NAMALWA (cell line): ENCODE results near the gene RIPOR2.

Source experiments
- DNase-seq: peaks from one replicate; pipeline ENCODE4 v3.0.0-alpha.2; 2015; ENCODE audit warnings: low spot score

RIPOR2 gene, protein sequence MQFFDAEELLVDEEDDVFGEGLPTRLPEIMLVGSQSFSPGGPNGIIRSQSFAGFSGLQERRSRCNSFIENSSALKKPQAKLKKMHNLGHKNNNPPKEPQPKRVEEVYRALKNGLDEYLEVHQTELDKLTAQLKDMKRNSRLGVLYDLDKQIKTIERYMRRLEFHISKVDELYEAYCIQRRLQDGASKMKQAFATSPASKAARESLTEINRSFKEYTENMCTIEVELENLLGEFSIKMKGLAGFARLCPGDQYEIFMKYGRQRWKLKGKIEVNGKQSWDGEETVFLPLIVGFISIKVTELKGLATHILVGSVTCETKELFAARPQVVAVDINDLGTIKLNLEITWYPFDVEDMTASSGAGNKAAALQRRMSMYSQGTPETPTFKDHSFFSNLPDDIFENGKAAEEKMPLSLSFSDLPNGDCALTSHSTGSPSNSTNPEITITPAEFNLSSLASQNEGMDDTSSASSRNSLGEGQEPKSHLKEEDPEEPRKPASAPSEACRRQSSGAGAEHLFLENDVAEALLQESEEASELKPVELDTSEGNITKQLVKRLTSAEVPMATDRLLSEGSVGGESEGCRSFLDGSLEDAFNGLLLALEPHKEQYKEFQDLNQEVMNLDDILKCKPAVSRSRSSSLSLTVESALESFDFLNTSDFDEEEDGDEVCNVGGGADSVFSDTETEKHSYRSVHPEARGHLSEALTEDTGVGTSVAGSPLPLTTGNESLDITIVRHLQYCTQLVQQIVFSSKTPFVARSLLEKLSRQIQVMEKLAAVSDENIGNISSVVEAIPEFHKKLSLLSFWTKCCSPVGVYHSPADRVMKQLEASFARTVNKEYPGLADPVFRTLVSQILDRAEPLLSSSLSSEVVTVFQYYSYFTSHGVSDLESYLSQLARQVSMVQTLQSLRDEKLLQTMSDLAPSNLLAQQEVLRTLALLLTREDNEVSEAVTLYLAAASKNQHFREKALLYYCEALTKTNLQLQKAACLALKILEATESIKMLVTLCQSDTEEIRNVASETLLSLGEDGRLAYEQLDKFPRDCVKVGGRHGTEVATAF

DNA sequence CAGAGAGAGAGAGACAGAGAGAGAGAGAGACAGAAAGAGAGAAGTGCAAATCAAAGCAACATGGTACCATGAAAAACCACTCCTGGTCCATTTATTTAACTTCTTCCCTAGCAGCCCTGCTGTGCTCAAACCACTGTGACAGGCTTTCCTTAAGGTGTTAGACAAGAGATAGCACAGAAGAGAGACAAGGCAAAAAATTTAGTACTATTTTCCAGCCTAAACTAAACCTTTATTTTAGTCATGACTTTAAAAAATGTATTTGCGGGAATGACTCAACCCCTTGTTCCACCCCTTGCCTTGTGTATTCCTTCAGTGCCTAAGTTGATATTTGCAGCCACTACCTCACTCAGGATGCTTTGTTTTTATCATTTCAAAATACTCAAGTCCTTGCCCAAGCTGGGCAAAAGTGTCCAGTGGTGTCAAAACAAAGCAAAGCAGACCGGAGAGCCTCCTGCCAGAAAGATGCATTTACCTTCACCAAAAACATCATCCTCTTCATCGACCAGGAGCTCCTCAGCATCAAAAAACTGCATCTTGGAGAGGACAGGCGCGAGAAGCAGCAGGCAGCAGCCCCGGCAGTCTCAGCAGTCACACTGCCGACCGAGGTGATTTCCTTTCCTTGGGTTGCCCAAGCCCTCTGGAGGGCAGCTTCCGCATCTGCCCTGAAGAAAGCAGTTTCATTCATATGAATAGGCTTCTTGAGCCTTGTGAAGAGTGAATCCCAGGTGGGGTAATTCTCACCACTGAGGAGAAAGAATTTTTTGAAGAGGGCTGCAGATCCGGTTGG is at the start of gene RIPOR2:
RIPOR2 (minus strand) TSS at position 595 of the 787 bp plus-strand sequence; CDS start at position 533, 62 bp downstream.
- peak; percentile 91 for DNase-seq

GRCh38 chr6:24985323-24985722 is 49.6 kb upstream of the RIPOR2 start:
- no peak for DNase-seq

- DNase-seq, result no peak
Observed at GRCh38 chr6:24982231-24982630, 46.5 kb upstream of the RIPOR2 start.

- DNase-seq, result no peak
Observed at GRCh38 chr6:24981386-24981760, 45.6 kb upstream of the RIPOR2 start.

- DNase-seq, result no peak
Observed at GRCh38 chr6:24980507-24981385, 45.0 kb upstream of the RIPOR2 start.

DNA sequence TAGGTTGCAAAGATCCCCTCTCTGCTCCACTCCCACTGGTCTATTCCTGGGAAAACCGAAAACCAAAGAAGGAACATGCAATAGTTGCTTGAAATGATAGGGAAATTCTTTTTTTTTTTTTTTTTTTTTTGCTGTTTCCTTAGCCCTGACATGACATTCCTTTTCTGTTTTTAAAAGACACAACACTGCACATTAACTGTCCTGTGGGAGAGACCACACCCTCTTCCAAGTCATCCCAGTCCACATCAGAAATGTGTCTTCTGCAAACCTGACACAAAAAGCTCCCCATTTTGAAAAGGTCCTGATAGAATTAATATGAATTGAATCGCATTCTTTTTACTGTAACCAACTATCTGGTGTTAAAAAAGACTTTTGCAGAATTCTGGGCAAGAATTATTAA is 43.4 kb upstream of the RIPOR2 start:
- DNase-seq, result no peak

- no peak for DNase-seq
Observed at GRCh38 chr6:24974182-24975171, 38.7 kb upstream of the RIPOR2 start.

- DNase-seq, result no peak
Observed at GRCh38 chr6:24972311-24972958, 36.7 kb upstream of the RIPOR2 start.

DNA sequence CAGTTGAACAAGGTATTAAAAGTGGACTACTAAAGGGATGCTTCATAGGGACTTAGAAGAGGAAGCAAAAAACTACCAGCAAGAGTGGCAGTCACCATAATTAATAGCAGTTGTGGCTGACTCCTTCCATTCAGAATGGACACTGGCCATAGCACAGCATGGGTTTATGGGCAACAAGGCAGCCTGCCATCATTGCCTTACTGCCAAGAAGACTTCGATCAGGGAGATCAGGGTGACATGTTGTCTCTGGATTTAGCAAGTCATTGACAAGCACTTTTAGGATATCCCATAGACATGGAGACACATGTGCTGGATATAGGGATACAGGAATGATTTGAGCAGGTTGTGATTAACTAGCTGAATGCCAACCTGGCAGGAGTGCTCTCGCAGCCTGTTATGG is 35.3 kb upstream of the RIPOR2 start:
- DNase-seq, result no peak

- DNase-seq, result no peak
Observed at GRCh38 chr6:24969343-24969860, 33.6 kb upstream of the RIPOR2 start.

DNA sequence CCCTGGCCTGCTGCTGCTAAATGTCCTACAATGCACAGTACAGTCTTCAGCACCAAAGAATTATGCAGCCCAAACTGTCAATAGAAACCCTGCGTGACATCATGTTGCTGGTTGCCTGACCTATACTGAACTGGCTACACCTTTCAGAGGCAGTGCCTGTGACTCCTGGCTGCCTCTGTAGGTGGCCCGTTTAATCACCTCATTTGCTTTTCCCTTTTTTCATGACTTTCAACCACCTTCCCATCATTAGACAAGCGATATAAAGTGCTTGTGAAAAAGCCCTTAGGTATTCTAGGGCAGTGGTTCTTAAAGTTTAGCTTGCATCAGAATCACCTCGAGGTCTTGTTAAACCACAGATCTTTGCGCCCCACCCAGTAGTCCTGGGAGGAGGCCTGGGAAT is 33.0 kb upstream of the RIPOR2 start:
- no peak for DNase-seq

DNA sequence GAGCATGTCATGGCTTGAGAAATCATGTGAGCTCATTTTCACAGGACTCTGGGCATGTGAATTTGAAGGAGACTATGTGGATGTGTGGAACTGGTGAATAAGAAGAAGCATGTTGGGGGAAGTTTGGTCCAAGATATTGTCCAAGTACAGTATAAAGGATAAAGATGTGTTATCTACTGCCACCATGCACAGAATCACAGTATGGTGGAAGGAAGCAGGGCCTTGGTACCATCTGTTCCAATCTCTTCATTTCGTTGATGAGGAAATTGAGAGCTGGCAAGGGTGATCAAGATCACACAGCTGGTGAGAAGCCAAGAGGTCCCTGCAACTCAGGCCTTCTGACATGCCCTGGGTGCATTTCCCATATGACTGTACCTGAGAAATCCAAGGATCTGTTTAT is 31.5 kb upstream of the RIPOR2 start:
- no peak for DNase-seq

GRCh38 chr6:24966381-24966780 is 30.6 kb upstream of the RIPOR2 start:
- no peak for DNase-seq

DNA sequence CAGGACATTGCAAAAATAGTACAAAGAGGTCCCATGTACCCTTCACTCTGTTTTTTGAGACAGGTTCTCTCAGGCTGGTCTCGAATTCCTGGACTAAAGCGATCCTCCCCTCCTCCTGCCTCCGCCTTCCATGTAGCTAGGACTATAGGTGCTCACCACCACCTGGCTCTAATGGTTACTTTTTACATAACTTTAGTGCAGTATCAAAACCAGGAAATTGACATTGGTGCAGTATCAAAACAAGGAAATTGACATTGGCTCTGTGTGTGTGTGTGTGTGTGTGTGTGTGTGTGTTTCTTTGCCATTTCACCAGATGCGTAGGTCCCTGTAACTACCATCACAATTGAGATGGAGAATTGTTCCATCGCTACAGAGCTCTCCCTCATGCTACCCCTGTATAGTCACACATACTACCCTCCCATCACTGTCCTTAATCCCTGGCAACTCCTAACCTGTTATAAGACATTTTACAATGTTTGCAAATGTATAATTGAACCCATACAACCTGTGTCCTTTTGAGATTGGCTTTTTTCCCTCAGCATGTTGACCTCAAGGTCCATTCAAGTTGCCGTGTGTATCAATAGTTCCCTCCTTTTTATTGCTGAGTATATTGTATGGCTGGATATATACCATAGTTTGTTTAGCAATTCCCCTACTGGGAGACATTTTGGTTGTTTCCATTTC is 28.3 kb upstream of the RIPOR2 start:
- DNase-seq, result no peak

GRCh38 chr6:24963339-24963738 is 27.6 kb upstream of the RIPOR2 start:
- no peak for DNase-seq

- DNase-seq, result no peak
Observed at GRCh38 chr6:24961852-24962251, 26.1 kb upstream of the RIPOR2 start.

- no peak for DNase-seq
Observed at GRCh38 chr6:24960991-24961475, 25.3 kb upstream of the RIPOR2 start.

- DNase-seq, result no peak
Observed at GRCh38 chr6:24959319-24959718, 23.6 kb upstream of the RIPOR2 start.
